HT1080 (cell line): ENCODE results near the gene RBM38. TPM values are rescaled to one million over a fixed set of nuclear protein-coding genes. Genes with fewer than 3 reads are reported as not detected.
A peak's percentile ranks its signal among the peaks of the same experiment; 100 is the strongest.

Experiments
- DNase-seq: peaks from one replicate; pipeline ENCODE4 v3.0.0-alpha.2; 2015; ENCODE audit warnings: low read depth
- total RNA-seq: library from RNA; depleted of rRNA; stranded (reverse); fragments of >200 nt; shearing (Covaris generic); gene quantifications from 2 replicates; pipeline ENCODE4 v1.2.3, GENCODE V29; 2014; rRNA removed

The RBM38 gene
- total RNA-seq, 1 experiment from 2014 or later: 23.9 TPM

DNA sequence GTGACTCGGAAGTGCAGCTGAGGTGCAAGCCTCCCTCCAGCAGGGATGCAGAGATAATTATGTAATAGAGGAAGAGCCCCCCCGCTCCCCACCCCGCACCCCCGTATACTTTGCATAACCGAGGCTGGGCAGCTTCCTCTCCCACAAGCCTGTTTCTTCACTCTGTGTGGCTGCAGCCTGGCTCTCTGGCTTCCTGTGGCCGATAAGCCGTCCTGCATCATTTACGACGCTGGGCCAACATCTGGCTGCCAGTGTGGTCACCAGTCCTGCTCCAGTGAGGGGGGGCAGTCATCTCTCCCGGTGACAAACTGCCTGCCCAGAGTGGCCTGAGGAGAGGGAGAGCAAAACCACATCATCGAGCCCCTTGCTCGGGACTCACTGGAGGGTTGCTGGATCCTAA lies 59.2 kb downstream of the RBM38 start:
- no peak for DNase-seq

DNA sequence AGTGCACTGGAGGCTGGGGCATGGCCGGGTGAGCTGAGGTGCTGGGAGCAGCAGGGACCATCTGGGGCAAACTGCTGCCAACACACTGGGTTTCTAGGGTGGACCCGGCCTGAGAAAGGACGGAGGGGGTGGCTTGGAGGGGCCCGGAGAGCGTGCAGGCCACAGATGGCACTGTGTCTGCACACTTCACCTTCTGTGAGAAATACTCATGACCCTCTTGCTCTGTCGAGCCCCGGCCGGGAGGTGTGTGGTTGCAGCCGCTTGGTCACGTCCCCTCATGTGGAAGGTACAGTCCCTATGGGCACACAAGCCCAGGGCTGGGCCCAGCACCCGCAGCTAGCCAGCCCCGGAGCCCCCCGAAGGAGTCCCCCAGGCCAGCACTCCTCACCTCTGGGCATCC lies 59.7 kb downstream of the RBM38 start:
- no peak for DNase-seq

DNA sequence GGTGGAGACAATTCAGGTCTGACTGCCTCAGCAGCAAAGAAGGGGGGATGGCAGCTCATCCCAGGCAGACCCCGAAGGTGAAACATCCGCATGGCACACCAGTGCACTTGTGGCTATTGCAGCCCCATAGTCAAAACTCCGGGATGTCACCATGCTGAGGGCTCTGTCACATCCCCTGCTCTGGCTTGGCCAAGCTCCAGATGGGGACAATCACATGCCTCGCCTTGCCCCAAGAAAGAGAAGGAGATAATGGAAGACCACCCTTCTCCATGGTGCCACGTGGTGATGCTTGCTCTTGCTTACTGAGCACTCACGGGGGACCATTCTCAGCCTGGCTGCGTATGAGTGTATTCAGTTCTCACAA lies 60.2 kb downstream of the RBM38 start:
- DNase-seq: no peak

DNA sequence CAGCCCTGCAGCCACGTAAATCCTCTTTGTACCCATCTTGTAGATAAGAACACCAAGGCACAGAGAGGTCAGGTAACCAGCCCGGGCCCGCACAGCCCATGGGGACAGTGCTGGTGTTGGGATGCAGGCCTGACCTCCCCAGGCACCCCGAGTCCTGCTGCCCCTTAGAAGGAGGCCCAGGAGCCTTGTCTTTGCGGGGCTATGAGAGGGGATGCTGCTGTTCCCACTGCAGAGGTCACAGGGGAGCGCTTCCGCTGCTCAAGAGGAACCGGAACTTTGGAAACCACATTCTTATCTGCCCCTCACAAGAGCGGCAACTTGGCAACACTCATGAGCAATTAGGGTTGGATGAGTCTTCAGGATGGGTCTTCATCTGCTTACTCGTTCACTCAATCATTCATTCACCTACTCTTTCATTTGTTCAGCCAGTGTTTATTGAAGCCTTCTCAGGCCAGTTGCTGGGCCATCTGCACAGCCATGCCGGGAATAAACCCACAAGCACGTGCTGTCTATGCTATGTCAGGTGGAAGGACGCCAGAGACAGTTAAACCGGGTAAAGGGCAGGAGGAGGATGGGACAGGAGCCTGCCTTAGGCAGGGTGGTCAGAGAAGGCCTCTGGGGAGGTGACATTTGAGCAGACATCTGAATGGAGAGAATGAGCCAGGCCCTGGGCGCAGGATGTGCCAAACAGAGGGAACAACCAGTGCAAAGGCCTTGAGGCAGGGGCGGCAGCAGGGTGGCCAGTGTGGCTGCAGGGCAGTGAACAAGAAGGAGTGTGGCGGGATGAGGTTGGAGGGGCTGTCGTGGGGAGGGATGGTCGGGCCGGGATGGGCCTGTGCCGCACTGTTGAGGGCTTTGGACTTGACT lies 60.8 kb downstream of the RBM38 start:
- no peak for DNase-seq

DNA sequence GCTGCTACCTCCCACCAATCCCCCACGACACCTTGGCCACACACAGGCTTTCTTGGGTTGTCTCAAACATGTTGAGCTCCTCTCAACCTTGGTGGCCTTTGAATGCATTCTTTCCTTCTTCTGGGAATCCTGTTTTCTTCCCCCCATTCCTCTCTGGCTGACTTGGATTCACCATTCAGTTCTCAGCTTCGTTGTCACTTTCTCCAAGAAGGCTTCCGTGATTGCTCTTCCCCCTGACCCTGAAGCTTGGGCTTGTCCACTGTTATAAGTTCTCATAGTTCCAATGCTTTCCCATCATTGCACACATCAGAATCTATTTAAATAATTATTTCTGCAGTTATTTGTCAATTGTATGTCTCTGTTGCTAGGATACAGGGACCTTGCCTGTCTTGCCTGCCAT lies 64.2 kb downstream of the RBM38 start:
- no peak for DNase-seq

DNA sequence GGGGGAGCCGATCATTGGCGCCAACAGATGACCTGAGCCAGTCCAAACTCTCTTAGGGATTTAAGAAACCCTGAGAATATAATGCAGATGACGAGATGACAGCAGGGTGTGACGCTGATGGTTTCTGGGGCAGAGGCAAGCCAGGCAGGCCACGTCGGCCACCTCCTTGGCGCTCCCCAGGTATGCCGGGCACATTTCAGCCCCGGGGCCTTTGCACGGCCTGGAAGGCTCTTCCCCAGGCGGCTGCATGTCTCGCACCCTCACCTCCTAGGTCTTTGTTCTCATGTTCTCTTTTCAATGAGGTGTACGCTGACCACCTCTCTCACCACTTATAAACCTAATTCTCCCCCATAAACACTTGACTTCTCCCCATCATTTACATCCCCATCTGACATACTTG lies 64.9 kb downstream of the RBM38 start:
- DNase-seq: no peak

DNA sequence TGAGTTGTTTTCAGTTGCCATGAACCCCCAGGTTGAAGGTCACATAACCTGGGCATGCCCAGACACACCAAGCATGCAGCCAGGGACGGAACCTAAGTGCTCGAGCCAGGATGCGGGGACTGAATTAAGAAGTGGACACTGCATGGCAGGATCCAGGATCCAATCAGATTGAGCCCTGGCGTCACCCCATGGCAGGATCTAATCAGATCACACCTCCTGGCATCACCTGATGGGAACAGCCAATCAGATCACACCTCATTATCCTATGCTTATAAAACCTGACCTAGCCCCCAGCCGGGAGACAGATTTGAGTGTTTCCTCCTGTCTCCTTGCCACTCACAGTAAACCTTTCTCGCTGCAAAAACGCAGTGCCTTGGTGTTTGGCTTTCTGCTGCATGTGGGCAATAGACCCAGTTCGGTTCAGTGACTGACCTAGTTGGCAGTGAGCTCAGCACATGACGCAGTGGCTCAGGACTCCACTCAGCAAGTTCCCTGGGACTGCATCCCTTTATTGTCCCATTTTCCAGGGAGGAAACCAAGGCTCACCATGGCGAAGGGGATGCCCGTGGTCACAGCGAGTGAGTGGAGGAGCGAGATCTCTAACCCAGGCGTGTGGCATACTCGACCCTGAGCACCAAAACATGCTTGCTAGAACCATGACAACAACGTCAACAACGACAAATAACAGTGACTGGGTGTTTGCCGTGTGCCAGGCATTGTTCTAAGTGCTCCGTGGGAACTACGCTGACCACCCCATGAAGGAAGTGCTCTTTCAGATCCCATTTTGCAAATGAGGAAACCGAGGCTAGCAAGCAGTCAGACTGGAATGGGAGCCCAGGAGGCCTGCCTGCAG lies 66.3 kb downstream of the RBM38 start:
- peak; percentile 33 for DNase-seq

DNA sequence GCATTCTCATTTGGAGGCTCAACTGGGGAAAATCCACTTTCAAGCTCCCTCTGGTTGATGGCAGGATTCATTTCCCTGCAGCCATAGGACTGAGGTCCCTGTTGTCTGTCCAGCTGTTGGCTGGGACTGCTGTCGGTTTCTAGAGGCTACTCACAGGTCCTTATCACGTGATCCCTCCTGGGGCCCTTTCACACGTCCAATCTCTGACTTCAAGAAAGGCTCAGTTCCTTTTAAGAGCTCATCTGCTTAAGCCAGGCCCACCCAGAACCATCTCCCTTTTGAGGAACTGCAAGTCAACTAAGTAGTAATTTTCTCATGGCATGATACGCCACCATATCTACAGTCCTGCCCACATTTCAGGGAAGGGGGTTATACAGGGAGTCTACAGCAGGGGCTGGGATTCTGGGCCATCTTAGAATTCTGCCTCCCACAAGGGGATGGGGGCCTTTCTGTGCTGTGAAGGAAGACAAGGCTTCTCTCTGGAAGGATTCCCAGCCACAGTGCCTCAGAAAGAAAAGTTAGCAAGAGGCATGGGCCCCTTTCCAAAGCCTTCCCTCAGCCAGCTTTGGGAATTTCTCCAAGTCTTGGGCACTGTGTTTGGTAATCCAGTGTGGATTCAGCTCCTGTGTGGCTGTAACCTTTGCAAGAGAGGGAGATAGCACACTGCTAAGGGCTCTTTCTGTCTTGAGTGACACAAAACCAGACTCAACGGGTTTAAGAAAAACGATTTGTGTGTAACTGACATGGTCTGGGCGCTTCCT lies 67.4 kb downstream of the RBM38 start:
- no peak for DNase-seq

Other genes with a start within 250 kb of the RBM38 start
- 0.03 TPM in 1 of 2 replicates, not detected in the other for gene BMP7, start 124.8 kb upstream of the RBM38 start, total RNA-seq
- not detected in 2 replicates for gene SPO11, start 61.6 kb upstream of the RBM38 start, total RNA-seq
- 53.3 and 60.9 TPM in 2 replicates for gene RAE1, start 40.1 kb upstream of the RBM38 start, total RNA-seq
- not detected in 2 replicates for gene CTCFL, start 133.7 kb downstream of the RBM38 start, total RNA-seq
- not detected in 2 replicates for gene PCK1, start 169.7 kb downstream of the RBM38 start, total RNA-seq
- not detected in 2 replicates for gene ZBP1, start 229.0 kb downstream of the RBM38 start, total RNA-seq